Hematopoietic multipotent progenitor cell treated with erythropoietin and hydrocortisone succinate and interleukin-3 and kit ligand, for 8 days (in vitro differentiated cells): Measurements from ENCODE around the gene TNNI2.
"Not testable (repeated sequence)": the region's sequence is repeated elsewhere in the genome, so short reads cannot be mapped to it uniquely, and the experiment has no call there.

Source experiments
- DNase-seq: peaks from one replicate; pipeline ENCODE4 v3.0.0-alpha.2; 2015

Gene TNNI2

DNA sequence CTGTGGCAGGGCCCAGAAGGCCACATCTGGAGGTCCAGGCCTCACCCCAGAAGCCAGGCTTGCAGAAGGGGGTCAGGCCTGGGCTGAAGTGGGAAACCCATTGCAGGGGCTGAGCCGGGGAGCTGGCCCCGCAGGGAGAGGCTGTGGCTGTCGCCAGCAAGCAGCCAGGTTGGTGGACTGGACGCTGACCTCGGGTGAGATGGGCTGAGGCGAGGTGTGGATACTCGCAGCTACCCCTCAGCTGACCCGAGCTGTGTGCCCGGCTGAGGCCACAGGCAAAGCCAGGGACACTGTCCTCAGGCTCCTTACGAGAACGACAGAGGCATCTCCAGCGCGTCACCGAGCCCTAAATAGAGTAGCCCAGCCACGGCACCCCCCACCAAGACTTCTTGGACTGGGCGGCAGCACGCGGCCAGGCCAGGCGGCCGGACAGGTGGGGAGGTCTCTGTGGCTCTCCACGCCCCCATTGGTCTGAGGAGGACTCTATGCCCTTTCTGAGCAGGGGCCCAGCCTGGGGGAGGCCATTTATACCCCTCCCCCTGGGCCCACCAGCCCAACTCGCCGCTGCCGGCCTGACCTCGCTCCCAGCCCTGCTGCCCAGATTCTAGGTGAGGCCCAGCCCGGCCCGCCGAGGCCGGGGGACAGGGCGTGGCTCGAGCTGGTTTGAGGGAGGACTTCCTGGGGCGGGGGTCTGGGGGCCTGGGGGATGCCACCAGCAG, at the start of gene TNNI2:
Gene TNNI2 (plus strand): TSS at position 556 of the 719 bp plus-strand sequence. CDS start 716 bp downstream, outside the sequence.
- DNase-seq = no peak

DNA sequence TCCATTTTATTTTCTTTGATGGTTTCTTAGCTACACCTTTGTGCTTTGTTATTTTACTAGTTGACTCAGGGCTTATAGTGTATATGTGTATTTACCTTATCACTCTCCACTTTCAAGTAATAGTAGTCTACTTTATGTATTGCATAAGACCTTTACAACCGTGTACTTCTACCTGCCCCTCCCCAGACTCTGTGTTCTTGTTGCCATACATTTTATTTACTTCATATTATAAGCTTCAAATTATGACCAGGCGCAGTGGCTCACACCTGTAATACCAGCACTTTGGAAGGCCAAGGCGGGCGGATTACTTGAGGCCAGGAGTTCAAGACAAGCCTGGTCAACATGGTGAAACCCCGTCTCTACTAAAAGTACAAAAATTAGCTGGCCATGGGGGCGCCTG, 46.9 kb upstream of the TNNI2 start:
- no peak for DNase-seq

DNA sequence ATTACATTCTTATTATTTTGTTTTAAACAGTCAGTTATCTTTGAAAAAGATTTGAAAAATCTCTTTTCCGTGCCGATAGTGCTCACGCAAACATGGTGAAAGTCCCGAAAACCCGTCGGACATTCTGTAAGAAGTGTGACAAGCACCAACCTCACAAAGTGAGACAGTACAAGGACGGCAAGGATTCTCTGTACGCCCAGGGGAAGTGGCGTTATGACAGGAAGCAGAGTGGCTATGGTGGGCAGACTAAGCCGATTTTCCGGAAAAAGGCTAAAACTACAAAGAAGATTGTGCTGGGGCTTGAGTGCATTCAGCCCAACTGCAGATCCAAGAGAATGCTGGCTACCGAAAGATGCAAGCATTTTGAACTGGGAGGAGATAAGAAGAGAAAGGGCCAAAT, 46.3 kb upstream of the TNNI2 start:
- DNase-seq = no peak

DNA sequence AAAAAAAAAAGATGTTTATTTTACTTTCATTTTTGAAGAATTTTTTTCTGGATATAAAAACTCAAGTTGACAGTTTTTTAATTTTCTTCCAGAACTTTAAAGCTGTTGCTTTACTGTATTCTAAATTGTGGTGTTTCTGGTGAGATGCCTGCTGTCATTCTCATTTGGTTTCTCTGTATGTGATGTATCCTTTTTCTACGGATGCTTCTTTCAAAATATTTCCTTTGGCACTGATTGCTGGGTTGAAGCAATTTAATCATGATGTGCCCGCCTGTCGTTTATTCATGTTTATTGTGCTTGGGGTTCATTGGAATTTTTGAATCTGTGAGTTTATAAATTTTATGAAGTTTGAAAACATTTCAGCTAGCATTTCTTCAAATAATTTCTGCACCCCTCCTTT, 45.7 kb upstream of the TNNI2 start:
- no peak for DNase-seq

DNA sequence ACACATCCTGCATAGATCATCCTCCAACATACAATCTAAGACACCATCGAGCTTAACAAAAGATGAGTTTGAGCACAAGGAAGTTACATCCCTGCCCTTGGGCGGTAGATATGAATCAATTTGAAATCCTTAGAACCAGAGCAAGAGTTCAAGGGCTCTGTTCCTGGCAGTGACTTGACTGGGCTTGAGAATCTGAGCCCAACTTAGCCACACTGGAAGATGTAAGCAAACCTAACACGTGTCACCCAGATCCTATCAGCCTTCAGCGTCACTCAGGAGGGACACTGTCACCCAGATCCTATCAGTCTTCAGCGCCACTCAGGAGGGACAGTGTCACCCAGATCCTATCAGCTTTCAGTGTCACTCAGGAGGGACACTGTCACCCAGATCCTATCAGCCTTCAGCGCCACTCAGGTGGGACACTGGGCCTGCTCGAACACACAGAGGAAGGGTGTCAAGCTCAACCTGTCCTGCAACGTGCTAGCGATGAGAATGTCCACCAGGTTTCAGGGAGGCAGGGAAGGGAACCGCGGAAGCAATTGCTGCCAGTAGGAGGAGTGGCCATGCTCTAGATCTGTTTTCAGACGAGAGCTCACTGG, 42.3 kb upstream of the TNNI2 start:
- DNase-seq = no peak

DNA sequence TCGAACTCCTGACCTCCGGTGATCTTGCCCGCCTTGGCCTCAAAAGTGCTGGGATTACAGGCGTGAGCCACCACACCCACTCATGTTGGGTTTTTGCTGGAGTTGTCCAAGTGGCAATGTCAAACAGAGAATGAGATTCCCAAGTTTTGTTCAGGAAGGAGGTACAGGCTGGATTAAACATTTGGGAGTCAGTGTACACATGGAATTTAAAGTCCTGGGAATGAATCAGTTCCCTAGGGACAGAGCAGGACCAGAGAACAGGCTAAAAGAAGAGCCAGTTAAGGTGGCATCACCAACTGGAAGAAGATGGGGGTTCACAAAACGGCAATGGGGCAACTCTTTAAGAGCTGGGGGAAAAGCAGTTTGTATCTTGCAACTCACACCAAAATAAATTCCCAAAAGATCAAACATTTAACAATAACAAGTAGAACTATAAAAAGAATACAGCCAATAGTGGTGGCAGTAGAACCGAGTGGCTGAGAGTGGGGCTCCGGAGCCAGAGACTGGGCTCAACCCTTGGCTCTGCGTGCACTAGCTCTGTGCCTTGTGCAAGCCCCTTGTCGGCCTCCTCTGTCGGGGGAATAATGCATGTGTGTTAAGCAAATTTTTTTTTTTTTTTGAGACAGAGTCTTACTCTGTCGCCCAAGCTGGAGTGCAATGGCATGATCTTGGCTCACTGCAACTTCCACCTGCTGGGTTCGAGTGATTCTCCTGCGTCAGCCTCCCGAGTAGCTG, 41.2 kb upstream of the TNNI2 start:
- DNase-seq = no peak

DNA sequence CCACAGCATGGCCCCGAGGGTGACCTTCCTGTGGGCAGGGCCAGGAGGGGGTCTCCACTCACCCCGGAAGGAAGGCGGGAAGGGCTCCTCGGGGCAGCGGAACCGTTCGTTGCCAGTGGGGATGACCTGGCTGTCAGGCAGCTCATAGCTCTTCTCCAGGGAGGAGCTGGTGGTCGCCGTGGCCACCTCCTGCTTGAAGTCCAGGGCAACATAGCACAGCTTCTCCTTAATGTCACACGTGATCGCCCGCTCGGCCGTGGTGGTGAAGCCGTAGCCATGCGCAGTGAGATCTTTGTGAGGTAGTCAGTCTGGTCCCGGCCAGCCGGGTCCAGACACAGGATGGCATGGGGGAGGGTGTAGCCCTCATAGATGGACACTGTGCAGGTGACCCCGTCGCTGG, 35.5 kb upstream of the TNNI2 start:
- DNase-seq = no peak

DNA sequence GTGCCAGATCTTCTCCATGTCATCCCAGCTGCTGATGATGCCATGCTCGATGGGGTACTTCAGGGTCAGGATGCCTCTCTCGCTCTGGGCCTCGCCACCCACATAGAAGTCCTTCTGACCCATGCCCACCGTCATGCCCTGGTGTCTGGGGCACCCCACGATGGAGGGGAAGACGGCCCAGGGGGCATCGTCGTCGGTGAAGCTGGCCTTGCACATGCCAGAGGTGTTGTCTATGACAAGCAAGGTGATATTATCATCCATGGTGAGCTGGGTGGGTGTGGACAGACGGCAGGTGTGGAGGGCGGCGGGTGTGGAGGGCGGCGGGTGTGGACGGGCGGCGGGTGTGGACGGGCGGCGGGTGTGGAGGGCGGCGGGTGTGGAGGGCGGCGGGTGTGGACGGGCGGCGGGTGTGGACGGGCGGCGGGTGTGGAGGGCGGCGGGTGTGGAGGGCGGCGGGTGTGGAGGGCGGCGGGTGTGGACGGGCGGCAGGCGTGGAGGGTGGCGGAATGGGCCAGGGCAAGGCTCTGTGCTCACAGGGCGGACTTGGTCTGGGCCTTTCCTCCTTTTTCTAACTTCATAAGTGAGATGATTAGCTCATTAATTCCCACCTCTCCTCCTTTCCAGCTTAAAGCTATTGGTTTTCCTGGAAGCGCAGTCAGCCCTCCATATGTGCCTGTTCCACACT, 34.8 kb upstream of the TNNI2 start:
- DNase-seq = not testable (repeated sequence)

DNA sequence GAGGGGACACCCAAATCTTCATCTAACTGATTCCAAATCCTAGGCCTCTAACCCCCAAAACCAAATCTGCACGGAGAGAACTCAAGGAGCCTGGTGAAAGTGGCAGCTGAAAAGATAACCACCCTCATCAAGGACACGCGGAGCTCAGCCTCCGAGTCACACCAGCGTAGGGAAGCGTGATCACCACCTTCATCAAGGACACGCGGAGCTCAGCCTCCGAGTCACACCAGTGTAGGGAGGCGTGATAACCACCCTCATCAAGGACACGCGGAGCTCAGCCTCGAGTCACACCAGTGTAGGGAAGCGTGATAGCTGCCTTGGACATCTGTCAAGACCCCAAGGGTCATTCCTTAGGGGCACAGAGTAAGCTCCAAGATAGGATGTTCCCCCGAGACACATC, 33.3 kb upstream of the TNNI2 start:
- DNase-seq = no peak

DNA sequence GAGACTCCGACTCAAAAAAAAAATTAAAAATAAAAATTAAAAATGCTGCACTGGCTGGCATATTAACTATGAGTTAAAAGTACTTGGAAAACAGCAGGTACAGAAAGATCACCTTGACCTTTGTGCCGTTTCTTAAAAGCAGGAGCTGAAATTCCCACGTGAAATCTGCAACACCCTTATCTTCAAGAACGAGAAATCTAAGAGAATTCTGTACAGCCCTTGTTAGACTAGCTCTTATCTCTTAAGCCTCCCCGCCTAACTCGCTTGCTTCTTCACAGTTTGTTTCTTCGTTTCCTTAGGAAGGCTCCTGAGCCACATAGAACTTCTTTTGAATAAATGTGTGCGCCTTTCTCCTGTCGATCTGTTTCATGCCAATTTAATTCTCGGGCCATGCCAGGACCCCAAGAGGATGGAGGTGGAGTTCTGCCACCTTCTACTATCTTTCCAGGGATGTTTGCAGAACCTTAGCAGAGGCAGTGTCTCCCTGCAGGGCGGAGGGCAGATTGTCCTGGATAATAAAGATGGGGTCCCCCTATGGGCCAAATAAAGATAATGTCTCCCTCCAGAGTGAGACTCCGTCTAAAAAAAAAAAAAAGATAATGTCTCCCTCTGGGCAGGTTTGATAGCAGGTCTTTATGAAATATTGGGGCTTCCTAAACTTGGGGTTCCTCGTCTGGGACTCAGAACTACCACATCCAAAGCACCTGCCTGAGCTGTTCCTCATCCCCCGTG, 31.4 kb upstream of the TNNI2 start:
- peak; percentile 16 for DNase-seq

DNA sequence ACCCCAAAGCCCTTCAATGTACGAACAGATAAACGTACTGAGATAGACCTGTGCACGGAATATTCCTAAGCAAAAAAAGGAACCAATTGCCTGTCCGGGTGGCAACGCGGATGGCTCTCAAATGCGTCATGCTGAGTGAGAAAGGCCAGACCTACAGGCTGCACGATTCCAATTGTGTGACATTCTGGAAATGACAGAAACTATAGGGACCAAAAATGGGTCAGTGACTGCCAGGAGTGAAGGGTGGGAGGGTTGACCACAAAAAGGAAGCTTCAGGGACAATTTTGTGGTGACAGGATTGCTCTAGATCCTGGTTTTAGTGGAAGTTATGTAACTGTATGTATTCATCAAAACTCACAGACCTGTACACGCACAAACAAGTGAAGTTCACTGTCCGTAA, 28.0 kb upstream of the TNNI2 start:
- no peak for DNase-seq

DNA sequence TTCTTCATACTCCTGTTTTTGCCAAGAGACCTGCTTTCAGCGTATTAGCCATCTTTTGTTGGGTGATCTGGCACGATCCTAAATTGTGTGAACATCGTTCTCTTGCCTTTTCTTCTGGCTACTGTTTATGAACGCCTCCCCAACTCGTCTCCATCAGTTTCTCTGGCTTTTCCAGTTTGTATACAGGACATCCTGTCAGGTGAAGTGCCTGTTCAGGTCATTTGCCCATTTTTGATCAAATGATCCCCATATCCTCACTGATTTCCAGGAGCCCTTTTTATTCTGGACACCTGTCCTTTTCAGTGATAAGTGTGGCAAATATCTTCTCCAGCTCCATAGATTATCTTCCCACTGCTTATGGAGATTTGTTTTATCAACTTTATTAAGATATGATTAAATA, 26.5 kb upstream of the TNNI2 start:
- no peak for DNase-seq

DNA sequence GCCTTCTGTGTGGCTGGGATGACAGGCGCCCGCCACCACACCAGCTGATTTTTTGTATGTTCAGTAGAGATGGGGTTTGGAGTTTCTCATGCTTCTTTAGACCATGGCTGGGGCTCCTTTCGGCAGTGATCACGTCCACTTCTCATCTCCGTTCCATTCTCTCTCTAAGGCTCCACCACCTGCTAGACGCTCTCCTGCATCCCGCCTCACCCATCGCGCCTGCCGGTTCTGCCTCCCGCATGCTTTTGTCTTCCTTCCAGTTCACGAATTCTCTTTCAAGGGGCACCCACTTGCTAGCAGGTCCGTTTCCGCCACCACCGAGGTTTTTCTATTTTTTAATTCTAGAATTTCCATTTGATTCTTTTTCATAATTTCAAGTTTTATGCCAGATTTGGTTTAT, 26.0 kb upstream of the TNNI2 start:
- DNase-seq = no peak

DNA sequence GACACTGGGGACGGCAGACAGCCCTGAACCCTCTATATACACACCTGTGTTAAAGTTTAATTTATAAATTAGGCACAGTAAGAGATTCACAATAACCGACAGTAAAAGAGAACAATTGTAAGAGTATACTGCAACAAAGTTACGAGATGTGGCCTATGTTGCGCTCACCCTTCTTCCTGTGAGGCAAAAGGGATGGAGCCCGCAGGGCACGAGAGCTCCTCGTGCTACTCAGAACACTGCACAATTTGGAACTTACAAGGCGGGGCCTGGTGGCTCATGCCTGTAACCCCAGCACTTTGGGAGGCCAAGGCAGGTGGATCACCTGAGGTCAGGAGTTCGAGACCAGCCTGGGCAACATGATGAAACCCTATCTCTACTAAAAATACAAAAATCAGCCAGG, 25.4 kb upstream of the TNNI2 start:
- not testable (repeated sequence) for DNase-seq

DNA sequence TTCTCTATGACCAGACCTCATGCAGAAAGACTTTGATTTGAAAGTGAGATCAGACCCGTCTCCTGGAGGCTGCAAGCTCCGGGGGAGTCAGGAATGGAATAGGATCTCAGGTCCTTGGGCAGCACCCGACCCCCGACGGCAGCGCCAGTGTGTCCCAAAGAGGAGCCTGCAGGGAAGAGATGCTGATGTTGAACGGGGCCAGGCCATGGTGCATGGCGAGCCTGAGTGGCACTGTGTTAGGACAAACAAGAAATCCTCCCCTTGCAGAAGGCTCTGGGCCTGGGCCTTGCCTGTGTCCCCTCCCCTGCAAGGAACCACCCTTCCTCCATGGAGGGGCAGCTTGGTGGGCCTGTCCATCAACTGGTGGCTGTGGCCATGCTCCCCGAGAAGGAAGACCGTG, 24.1 kb upstream of the TNNI2 start:
- no peak for DNase-seq

DNA sequence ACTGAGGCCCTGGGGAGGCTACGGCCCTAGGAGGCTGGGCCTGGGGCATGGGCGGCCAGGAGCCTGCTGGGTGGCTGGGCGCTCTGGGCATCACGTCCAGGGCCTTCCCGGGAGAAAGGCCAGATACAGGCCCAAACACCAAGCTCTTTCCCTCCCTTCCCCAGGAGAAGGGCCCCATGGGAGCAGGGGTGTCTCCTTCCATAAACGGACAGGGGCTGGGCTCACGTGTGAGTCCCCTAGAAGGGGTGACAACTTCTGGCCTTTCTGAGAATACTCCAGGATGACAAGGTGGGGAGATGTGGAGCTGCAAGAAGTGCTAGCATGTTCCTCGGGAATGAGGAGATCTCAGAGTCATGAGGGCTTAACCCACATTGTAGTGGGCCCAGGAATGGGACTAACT, 23.5 kb upstream of the TNNI2 start:
- no peak for DNase-seq

DNA sequence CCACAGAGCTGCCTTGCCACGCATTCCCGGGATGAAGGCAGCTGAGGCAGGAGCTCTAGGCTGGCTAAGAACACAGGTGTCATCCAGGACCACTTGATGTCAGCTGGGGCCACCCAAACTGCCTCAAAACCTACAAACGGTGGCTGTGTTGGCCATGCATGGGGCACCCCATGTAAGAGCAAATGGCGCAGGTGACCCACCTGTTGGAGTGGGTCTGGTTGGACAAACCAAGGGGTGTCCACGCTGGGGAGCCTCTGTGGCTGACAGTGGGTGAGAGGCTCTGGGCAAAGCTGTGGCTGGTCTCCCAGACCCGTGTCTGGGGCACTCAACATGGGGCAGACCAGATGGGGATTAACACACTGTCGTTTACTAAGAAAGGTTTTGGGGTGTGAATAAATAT, 23.0 kb upstream of the TNNI2 start:
- no peak for DNase-seq

DNA sequence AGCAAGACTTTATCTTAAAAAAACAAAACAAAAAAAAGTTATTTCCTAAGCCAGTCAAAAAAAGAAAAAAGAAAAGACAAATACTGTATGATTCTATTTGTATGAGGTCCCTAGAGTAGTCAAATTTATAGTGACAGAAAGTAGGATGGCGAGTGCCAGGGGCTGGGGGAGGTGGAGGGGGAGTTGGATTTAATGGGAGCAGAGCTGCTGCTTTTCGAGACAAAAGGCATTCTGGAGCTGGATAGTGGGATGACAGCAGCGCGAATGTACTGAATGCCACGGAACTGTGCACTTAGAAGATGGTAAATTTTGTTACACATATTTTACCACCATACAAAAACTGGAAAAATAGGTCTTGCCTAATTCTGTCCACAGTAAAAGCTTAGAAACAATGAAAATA, 21.8 kb upstream of the TNNI2 start:
- no peak for DNase-seq

DNA sequence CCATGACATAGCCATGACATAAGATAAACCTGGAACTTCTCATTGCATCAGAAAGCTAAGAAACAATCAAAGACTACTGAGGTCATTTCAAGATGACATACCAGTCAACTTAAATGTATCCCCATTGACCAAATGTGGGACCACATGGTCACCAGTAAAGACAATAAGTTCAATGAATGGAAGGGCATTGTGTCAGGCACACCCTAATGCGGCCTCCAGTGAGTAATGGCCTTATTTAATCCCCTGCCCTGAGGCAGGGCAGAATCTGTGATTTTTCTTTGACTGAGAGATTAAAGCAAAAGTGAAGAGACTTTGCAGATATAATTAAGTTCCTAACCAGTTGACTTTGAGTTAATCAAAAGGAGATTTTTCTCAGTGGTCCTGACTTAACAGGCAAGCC, 21.3 kb upstream of the TNNI2 start:
- no peak for DNase-seq

DNA sequence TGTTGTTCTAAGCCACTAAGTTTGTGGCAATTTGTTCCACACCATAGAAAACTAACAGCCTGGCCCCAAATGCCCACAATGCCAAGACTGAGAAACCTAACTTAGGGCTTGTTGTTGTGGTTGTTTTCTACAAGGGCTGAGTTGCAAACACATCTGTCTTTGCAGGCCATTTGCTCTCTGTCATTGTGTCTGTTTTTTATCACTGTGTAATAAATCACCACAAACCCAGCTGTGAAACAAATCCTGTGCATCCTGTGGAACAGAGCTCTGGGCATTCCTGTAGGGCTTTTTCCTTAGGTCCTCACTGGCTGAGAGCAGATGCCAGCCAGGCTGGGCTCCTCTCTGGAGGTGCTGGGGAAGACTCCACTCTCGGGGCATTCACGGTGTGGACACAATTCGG, 19.7 kb upstream of the TNNI2 start:
- DNase-seq = no peak

DNA sequence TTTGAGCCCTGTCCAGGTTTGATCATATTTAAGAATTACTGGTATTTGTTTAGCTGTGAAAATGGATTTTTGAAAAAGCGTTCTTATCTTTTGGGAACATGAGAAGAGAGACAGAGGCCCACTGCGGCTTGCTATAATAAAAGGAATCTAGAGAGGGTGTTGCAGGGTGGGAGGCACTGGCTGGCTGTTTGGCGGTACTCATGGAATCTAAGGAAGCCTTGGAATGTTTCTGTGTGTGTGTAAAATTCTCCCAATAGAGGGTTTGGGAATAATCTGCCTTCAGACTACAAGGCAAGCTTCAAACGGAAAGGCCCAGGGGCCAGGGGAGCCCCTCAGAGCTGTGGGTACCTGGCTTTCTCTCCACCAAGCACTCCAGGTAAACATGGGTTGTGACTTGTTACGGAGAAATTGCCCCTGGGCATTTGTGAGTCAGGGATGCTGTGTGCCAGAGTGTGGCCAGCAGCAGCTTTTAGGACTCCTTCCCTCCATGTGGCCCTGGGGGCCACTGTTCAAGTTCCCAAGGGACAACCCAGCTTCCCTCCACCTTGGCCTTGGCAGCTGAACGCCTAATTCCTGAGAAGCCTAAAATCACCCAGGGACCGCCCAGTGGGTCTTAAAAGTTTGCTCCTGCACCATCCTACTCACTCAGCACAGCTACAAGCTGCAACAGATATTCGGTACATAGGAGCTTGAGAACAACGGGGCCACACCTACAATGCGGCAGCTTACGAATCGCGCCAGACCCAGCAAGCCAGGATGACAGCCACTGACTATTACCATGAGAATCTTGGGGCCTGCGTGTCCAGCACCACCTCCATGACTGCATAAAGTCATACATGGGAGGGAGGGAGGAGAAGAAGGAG, 18.1 kb upstream of the TNNI2 start:
- DNase-seq = no peak

DNA sequence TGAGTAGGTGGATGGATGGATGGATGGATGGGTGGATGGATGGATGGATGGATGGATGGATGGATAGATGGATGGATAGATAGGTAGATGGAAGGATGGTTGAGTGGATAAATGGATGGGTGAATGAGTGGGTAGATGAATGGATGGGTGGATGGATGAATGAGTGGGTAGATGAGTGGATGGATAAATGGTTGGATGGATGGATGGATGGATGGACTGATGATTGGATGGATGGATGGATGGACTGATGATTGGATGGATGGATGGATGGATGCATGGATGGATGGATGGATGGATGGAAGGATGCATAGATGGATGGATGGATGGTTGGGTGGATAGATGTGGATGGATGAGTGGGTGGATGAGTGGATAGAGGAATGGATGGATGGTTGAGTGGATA, 17.2 kb upstream of the TNNI2 start:
- no peak for DNase-seq
